OCI-LY1 (cell line): ENCODE data around the gene ZIC2.

Experiments
- H2AFZ ChIP-seq: fragments of 200-600 bp; sonication (generic), shearing (Covaris generic); 2 replicates; pipeline ENCODE4 v1.6.0; 2014; ENCODE audit warnings: antibody characterized with exemption, mild to moderate bottlenecking, low read length
- H3F3A ChIP-seq: fragments of 200-600 bp; sonication (generic), shearing (Covaris generic); 2 replicates; pipeline ENCODE4 v1.6.0; 2014; ENCODE audit warnings: mild to moderate bottlenecking, antibody characterized with exemption, low read length, moderate library complexity; ENCODE audit not compliant: insufficient read depth
- H3K27ac ChIP-seq: fragments of 200-600 bp; sonication (generic); 2 replicates; pipeline ENCODE4 v1.5.1; 2014; ENCODE audit warnings: low read length, mixed run types, mild to moderate bottlenecking, low read depth; ENCODE audit not compliant: poor library complexity, severe bottlenecking
- H3K27me3 ChIP-seq: fragments of 200-600 bp; sonication (generic); 2 replicates; pipeline ENCODE4 v1.6.0; 2014; ENCODE audit warnings: antibody characterized with exemption, mild to moderate bottlenecking, low read length, moderate library complexity; ENCODE audit not compliant: insufficient read depth
- H3K36me3 ChIP-seq: fragments of 200-600 bp; sonication (generic); 2 replicates; pipeline ENCODE4 v1.6.1; 2014; ENCODE audit warnings: mild to moderate bottlenecking, antibody characterized with exemption, low read length, moderate library complexity, mixed read lengths; ENCODE audit not compliant: insufficient read depth
- H3K4me1 ChIP-seq: fragments of 200-600 bp; sonication (generic); 2 replicates; pipeline ENCODE4 v1.5.1; 2014; ENCODE audit warnings: mild to moderate bottlenecking, low read length, moderate library complexity; ENCODE audit not compliant: insufficient read depth, severe bottlenecking
- H3K4me2 ChIP-seq: fragments of 200-600 bp; sonication (generic), shearing (Covaris generic); 2 replicates; pipeline ENCODE4 v1.6.1; 2014; ENCODE audit warnings: low read length
- H3K4me3 ChIP-seq: fragments of 200-600 bp; sonication (generic); 2 replicates; pipeline ENCODE4 v1.5.1; 2014; ENCODE audit warnings: low read length, low read depth, mild to moderate bottlenecking, mixed read lengths; ENCODE audit not compliant: poor library complexity, severe bottlenecking
- H3K79me2 ChIP-seq: fragments of 200-600 bp; shearing (Covaris generic); 2 replicates; pipeline ENCODE4 v1.6.1; 2016; ENCODE audit warnings: mixed run types, low read length, mixed read lengths; ENCODE audit not compliant: insufficient read depth
- H3K9ac ChIP-seq: fragments of 200-600 bp; sonication (generic), shearing (Covaris generic); 2 replicates; pipeline ENCODE4 v1.6.1; 2014; ENCODE audit warnings: mild to moderate bottlenecking, low read length, mixed read lengths
- H3K9me2 ChIP-seq: fragments of 200-600 bp; sonication (generic), shearing (Covaris generic); 2 replicates; pipeline ENCODE4 v1.6.1; 2014; ENCODE audit warnings: low read depth, mild to moderate bottlenecking, low read length, mixed read lengths
- H3K9me3 ChIP-seq: fragments of 200-600 bp; shearing (Covaris generic); 2 replicates; pipeline ENCODE4 v1.6.1; 2014; ENCODE audit warnings: low read length, mixed read lengths
- H4K20me1 ChIP-seq: fragments of 200-600 bp; sonication (generic), shearing (Covaris generic); 2 replicates; pipeline ENCODE4 v1.6.0; 2016; ENCODE audit warnings: mild to moderate bottlenecking, low read length; ENCODE audit not compliant: insufficient read depth
- EZH2 ChIP-seq: fragments of 200-600 bp; sonication (generic), shearing (Covaris generic); IDR thresholded peaks from 2 replicates; pipeline ENCODE4 v1.8.0; 2017; ENCODE audit warnings: borderline replicate concordance, mixed run types, mild to moderate bottlenecking, antibody characterized with exemption, low read length, moderate library complexity, mixed read lengths
- TF ChIP-seq, protein P1 (sequence below): fragments of 200-600 bp; sonication (generic), shearing (Covaris generic); IDR thresholded peaks from 2 replicates; pipeline ENCODE4 v1.5.1; 2017; ENCODE audit warnings: mild to moderate bottlenecking, antibody characterized with exemption, low read length, moderate library complexity, mixed read lengths

ZIC2 gene

DNA sequence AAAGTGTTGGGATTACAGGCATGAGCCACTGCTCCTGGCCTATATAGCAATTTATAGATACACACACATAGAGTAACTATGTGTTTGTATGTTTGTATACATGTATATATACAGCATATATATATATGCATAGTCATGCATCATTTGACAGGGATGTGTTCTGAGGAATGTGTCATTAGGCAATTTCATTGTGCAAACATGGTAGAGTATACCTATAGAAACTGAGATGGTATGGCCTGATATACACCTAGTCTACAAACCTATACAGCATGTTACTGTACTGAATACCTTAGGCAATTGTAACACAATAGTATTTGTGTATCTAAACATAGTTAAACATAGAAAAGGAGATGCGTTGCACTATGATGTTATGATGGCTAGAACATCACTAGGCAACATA lies 54.4 kb downstream of the ZIC2 start:
- H2AFZ ChIP-seq: no peak overlapping the region
- no peak overlapping the region for H3K27ac ChIP-seq
- H3K4me1 ChIP-seq: no peaks in the 10 kb centered on the region
- H3K9me2 ChIP-seq: no peaks in the 10 kb centered on the region
- no peak overlapping the region for H3K4me3 ChIP-seq
- no peaks in the 10 kb centered on the region for H3F3A ChIP-seq
- TF ChIP-seq EZH2: no peak
- TF ChIP-seq, protein P1, sequence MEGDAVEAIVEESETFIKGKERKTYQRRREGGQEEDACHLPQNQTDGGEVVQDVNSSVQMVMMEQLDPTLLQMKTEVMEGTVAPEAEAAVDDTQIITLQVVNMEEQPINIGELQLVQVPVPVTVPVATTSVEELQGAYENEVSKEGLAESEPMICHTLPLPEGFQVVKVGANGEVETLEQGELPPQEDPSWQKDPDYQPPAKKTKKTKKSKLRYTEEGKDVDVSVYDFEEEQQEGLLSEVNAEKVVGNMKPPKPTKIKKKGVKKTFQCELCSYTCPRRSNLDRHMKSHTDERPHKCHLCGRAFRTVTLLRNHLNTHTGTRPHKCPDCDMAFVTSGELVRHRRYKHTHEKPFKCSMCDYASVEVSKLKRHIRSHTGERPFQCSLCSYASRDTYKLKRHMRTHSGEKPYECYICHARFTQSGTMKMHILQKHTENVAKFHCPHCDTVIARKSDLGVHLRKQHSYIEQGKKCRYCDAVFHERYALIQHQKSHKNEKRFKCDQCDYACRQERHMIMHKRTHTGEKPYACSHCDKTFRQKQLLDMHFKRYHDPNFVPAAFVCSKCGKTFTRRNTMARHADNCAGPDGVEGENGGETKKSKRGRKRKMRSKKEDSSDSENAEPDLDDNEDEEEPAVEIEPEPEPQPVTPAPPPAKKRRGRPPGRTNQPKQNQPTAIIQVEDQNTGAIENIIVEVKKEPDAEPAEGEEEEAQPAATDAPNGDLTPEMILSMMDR: no peak
- H4K20me1 ChIP-seq: no peaks in the 10 kb centered on the region
- H3K36me3 ChIP-seq: no peaks in the 10 kb centered on the region
- H3K4me2 ChIP-seq: no peak overlapping the region
- H3K79me2 ChIP-seq: no peaks in the 10 kb centered on the region
- no peak overlapping the region for H3K9ac ChIP-seq
- H3K9me3 ChIP-seq: no peaks in the 10 kb centered on the region
- H3K27me3 ChIP-seq: peaks cover 7% of the 10 kb centered on the region; the same call in 1 of the 2 replicates
